Activated naive CD8-positive, alpha-beta T cell (primary cell): Measurements from ENCODE around the gene AKIRIN1.
"Not testable (repeated sequence)": the region's sequence is repeated elsewhere in the genome, so short reads cannot be mapped to it uniquely, and the experiment has no call there.

ENCODE experiments used
- H3K27ac Mint-ChIP-seq: one replicate; pipeline ENCODE4 v1.8.0; 2021; ENCODE audit warnings: mixed read lengths
- H3K27me3 Mint-ChIP-seq: one replicate; pipeline ENCODE4 v1.8.0; 2021; ENCODE audit warnings: mixed read lengths
- H3K36me3 Mint-ChIP-seq: one replicate; pipeline ENCODE4 v1.8.0; 2021; ENCODE audit warnings: mixed read lengths
- H3K4me1 Mint-ChIP-seq: one replicate; pipeline ENCODE4 v1.8.0; 2021; ENCODE audit warnings: low read depth, mixed read lengths
- H3K4me3 Mint-ChIP-seq: one replicate; pipeline ENCODE4 v1.8.0; 2021; ENCODE audit warnings: mild to moderate bottlenecking, mixed read lengths
- H3K9me3 Mint-ChIP-seq: one replicate; pipeline ENCODE4 v1.8.0; 2021; ENCODE audit warnings: low read depth, mixed read lengths

AKIRIN1 gene, protein sequence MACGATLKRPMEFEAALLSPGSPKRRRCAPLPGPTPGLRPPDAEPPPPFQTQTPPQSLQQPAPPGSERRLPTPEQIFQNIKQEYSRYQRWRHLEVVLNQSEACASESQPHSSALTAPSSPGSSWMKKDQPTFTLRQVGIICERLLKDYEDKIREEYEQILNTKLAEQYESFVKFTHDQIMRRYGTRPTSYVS

DNA sequence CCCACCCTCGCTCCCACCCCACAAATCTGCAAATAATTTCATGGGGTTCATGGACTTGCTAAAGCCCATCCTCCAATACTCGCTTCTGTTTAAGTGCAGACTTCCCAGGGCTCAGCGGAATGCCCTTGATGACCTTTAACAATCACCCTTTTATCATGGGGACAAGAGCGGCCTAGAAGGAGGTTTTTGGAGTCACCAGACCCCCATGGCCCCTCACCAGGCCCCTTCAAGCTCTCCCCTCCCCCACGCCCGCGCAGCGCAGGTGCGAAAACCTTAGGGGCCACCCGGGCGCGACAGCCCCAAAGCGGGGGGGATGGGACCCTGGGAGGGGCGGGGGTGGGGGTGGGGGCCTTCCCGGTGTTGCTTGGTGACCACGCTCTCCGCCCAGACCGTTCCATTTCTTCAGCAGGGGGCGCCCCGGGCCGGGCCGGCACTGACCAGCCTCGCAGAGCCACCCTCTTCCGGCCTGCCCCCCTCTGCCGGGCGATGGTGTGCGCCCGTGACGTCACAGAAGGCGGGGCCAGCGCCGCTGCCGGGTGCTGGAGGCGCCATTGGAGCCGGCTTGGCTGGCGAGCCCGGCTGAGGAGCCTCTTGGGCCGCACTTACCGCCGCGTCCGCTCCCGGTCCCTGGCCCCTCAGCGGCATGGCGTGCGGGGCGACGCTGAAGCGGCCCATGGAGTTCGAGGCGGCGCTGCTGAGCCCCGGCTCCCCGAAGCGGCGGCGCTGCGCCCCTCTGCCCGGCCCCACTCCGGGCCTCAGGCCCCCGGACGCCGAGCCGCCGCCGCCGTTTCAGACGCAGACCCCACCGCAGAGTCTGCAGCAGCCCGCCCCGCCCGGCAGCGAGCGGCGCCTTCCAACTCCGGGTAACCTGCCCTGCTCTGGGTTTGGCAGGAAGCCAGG is at the start of gene AKIRIN1:
AKIRIN1 (plus strand) TSS at position 539 of the 900 bp plus-strand sequence; CDS start at position 644, 105 bp downstream.
- Mint-ChIP-seq H3K9me3 (no peaks in the 10 kb centered on the region), H3K4me1 (peaks cover 44% of the 10 kb centered on the region), H3K36me3 (peaks cover 6% of the 10 kb centered on the region), H3K4me3 (peak within 1 kb of the TSS; percentile 96), H3K27me3 (no peaks in the 10 kb centered on the region), H3K27ac (peak within 1 kb of the TSS; percentile 90)

DNA sequence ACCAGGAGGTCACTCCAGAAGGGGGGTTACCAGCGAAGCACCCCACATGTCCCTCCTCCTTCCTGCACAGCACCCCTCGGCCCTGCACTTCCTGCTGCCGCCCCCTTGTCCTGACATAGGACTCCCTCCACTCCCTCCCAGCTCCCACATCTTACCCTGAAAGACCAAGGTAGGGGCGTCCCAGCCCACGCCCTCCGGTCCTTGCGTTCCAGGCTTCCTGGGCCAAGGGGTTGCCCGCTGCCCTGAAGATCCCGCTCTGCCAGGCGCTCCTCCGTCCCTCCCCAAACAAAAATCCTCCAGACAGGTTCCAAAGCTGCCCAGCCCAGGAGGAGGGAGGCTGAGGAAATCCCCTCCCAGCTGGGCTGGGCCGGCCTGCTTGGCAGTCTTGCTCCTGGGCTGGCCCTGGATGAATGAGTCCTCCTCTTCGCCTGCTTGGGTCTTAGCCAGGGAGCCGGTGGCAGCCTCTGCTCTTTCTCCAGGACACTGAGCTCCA is 49.5 kb upstream of the AKIRIN1 start, which contains the start of gene RHBDL2:
RHBDL2 (minus strand) TSS at position 304 of the 493 bp plus-strand sequence. CDS start 22,618 bp downstream, outside the sequence.
- H3K36me3 Mint-ChIP-seq, result peaks cover 2% of the 10 kb centered on the region
- H3K27ac Mint-ChIP-seq, result no peak within 1 kb of the TSS
- H3K4me1 Mint-ChIP-seq, result no peaks in the 10 kb centered on the region
- no peaks in the 10 kb centered on the region for H3K27me3 Mint-ChIP-seq
- no peaks in the 10 kb centered on the region for H3K9me3 Mint-ChIP-seq
- H3K4me3 Mint-ChIP-seq, result no peak within 1 kb of the TSS

DNA sequence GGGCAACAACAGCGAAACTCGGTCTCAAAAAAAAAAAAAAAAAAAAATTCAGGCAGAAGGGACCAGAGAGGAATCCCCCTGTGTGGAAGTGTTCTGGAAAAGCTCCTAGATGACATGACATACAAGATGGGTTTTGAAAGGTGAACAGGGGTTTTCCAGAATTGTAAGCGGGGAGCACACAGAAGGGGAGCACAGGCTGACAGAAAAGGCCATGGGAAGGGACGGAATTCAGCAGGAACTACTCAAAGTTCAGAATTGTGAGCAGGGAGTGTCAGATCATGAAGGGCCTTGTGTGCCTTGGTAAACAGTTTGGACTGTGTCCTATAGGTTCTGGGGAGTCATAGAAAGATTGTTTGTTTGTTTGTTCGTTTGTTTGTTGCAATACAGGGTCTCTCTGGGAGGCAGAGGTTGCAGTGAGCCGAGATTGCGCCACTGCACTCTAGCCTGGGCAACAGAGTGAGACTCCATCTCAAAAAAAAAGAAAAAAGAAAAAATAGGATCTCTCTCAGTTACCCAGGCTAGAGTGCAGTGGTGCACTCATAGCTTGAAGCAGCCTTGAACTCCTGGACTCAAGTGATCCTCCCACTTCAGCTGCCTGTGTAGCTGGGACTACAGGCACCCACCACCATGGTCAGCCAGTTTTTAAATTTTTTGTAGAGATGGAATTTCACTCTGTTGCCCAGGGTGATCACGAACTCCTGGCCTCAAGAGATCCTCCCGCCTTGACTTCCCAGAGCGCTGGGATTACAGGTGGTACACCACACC is 48.2 kb upstream of the AKIRIN1 start:
- Mint-ChIP-seq H3K27me3 (no peaks in the 10 kb centered on the region), H3K9me3 (no peaks in the 10 kb centered on the region), H3K4me1 (no peaks in the 10 kb centered on the region), H3K4me3 (no peak overlapping the region), H3K27ac (no peak overlapping the region), H3K36me3 (peaks cover 2% of the 10 kb centered on the region)

DNA sequence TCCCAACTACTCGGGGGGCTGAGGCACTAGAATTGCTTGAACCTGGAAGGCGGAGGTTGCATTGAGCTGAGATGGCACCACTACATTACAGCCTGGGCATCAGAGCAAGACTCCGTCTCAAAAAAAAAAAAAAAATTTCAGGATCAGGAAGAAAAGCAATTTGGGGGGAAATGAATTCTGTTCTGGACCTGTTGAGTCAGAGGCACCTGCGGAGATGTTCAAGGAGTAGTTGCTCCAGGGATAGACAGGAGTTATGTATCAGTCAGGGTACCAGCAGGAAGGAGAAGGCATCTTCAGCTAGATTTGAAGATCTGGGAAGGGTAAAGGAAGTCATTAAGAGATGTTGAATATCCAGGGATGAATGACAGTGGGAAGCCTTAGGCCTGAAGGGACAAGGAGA is 46.5 kb upstream of the AKIRIN1 start:
- Mint-ChIP-seq H3K36me3 (peaks cover 2% of the 10 kb centered on the region), H3K4me3 (no peak overlapping the region), H3K9me3 (no peaks in the 10 kb centered on the region), H3K4me1 (no peaks in the 10 kb centered on the region), H3K27me3 (no peaks in the 10 kb centered on the region), H3K27ac (no peak overlapping the region)

DNA sequence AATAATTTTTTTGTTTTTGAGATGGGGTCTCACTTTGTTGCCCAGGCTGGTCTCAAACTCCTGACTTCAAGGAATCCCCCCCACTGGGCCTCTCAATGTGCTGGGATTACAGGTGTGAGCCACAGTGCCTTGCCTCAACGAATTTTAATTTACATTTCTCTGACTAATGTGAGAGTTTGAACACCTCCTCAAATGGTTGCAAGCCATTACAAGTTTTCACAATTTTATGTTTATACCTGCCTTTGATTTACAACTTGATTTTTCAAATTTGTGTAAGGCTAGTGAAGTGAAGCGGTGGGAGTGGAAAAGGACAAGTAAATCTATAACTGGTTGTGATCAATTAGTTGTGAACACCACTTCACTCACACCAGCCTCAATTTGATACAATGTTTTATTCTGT is 40.5 kb upstream of the AKIRIN1 start:
- H3K4me3 Mint-ChIP-seq, result no peak overlapping the region
- no peak overlapping the region for H3K27ac Mint-ChIP-seq
- H3K4me1 Mint-ChIP-seq, result peaks cover 7% of the 10 kb centered on the region
- H3K36me3 Mint-ChIP-seq, result no peaks in the 10 kb centered on the region
- H3K9me3 Mint-ChIP-seq, result no peaks in the 10 kb centered on the region
- peaks cover under 1% of the 10 kb centered on the region for H3K27me3 Mint-ChIP-seq

DNA sequence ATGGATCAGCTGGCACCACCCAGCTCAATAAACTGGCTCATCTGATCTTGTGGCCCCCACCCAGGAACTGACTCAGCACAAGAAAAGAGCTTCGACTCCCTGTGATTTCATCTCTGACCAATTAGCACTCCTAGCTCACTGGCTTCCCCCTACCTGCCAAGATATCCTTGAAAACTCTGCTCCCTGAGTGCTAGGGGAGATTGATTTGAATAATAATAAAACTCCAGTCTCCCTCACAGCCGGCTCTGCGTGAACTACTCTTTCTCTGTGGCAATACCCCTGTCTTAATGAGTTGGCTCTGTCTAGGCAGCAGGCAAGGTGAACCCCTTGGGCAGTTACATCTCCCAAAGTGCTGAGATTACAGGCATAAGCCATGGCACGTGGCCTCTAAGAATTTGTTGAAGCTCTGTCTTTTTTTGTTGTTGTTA is 37.6 kb upstream of the AKIRIN1 start:
- Mint-ChIP-seq H3K27ac (no peak overlapping the region), H3K4me3 (no peak overlapping the region), H3K27me3 (peaks cover 1% of the 10 kb centered on the region), H3K36me3 (no peaks in the 10 kb centered on the region), H3K4me1 (peaks cover 7% of the 10 kb centered on the region), H3K9me3 (no peaks in the 10 kb centered on the region)

DNA sequence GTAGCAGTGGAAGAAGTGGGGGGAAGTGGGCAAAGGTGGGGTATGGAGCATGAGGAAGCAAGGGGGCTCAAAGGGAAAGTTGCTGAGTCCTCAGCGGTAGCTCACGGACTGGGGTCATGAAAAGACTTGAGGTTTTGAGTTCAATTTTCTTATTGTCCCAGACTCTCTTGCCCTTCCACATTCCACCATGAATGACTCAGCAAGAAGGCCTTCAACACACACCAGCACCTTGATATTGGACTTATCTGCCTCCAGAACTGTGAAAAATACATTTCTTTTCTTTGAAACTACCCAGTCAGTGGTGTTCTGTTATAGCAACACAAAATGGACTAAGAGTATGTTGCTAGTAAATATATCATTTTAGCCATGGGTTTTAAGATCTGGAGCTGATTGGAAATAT is 32.1 kb upstream of the AKIRIN1 start:
- Mint-ChIP-seq H3K27ac (no peak overlapping the region), H3K36me3 (no peaks in the 10 kb centered on the region), H3K4me1 (peaks cover 4% of the 10 kb centered on the region), H3K9me3 (no peaks in the 10 kb centered on the region), H3K27me3 (peaks cover 1% of the 10 kb centered on the region), H3K4me3 (no peak overlapping the region)

DNA sequence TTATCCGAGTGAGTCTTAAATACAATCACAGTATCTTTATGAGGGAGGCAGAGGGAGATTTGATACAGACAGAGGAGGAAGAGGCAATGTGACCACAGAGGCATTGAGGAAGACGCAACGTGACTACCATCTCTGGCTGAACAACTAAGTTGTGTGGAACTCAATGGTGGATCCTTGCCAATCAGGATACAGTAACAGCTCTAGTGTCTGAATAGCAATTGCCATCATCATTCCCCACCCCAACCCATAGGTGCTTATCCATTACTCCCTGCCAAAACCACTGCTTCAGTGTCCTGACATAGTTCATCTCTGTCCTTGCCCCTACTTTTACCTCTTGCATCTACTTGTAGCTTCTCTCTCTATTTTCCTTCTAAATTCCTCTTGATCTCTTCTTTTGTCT is 29.0 kb upstream of the AKIRIN1 start:
- Mint-ChIP-seq H3K27me3 (no peaks in the 10 kb centered on the region), H3K9me3 (no peaks in the 10 kb centered on the region), H3K4me3 (no peak overlapping the region), H3K36me3 (no peaks in the 10 kb centered on the region), H3K27ac (no peak overlapping the region), H3K4me1 (peaks cover 5% of the 10 kb centered on the region)

DNA sequence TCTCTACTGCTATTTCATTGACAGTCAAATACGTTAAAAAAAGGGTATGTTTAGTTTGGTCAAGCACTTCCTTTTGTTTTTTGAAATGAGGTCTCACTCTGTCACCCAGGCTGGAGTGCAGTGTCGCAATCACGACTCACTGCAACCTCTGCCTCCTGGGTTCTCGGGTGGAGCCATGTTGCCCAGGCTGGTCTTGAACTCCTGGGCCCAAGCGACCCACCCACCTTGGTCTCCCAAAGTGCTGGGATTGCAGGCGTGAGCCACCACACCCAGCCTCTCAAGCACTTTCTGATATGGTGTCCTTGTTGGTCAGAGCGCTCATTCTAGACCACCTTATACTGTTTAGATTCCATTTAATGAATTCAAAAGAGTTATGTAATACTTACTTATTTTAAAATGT is 28.5 kb upstream of the AKIRIN1 start:
- Mint-ChIP-seq H3K4me3 (no peak overlapping the region), H3K9me3 (no peaks in the 10 kb centered on the region), H3K27ac (no peak overlapping the region), H3K27me3 (no peaks in the 10 kb centered on the region), H3K4me1 (peaks cover 5% of the 10 kb centered on the region), H3K36me3 (no peaks in the 10 kb centered on the region)

DNA sequence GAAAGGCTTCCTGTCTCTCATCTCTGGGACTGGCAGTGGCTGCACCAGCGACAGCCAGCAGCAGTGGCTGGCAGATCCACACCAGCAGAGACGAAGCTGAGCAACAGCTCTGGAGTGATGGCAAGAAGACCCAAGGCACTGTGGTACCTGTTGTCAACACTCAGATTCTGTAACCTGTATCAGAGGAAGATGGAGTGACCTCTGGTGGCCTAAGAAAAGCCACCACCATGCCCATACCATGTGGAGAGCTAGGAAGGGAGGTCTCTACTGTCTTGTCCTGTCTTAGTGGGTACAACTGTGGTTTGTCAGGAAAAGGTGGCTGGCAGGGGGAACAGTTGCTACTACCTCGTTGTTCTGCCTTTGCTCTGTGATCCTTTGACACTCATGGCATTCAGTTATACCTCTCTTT is 26.9 kb upstream of the AKIRIN1 start:
- no peak overlapping the region for H3K4me3 Mint-ChIP-seq
- no peaks in the 10 kb centered on the region for H3K36me3 Mint-ChIP-seq
- no peaks in the 10 kb centered on the region for H3K9me3 Mint-ChIP-seq
- H3K27ac Mint-ChIP-seq, result peak overlapping the region; percentile 4
- H3K27me3 Mint-ChIP-seq, result no peaks in the 10 kb centered on the region
- peaks cover 5% of the 10 kb centered on the region for H3K4me1 Mint-ChIP-seq

DNA sequence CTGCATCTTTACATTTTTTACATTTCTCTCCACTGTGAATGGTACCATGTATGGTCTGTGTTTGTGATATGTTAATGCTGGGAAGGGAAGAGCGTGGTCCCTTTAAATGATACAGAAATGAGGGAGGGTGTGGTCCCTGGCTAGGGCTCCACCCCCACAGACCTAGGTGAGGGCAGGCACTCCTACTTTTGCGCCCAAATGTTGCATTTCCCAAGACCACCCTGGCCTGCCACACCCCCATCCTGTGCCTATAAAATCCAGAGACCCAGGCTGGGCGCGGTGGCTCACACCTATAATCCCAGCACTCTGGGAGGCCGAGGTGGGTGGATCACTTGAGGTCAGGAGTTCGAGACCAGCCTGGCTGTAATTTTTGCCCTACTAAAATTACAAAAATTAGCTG is 17.9 kb upstream of the AKIRIN1 start:
- not testable (repeated sequence) for H3K36me3 Mint-ChIP-seq, H3K27me3 Mint-ChIP-seq, H3K9me3 Mint-ChIP-seq, H3K4me3 Mint-ChIP-seq, H3K27ac Mint-ChIP-seq
- peaks cover 11% of the 10 kb centered on the region for H3K4me1 Mint-ChIP-seq

DNA sequence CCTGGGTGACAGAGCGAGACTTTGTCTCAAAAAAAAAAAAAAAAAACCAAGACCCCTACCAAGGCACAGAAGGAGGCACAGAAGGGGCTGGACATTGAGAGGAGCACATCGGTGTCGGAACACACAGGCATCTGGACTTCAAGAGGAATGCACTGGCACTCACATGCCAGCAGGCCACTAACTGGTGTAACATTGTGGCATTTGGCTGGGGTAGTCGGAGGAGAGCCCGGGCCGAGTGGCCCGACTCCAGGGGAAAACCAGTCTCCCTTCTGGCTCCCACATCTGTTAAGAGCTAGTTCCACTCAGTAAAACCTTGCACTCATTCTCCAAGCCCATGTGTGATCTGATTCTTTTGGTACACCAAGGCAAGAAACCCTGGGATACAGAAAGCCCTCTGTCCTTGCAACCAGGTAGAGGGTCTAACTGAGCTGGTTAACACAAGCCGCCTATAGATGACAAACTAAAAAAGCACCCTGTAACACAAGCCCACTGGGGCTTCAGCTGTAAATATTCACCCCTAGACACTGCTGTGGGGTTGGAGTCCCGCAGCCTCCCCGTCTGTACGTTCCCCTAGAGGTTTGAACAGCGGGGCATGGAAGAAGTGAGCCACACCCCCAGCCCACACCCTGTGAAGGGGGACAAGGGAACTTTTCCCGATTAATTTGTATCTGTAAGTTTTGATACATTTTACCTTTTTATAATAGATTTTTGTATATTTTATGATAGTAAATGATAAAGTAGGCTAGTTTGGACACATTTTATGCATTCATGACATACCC is 17.2 kb upstream of the AKIRIN1 start:
- Mint-ChIP-seq H3K9me3 (no peaks in the 10 kb centered on the region), H3K4me1 (peaks cover 11% of the 10 kb centered on the region), H3K4me3 (no peak overlapping the region), H3K27ac (no peak overlapping the region), H3K36me3 (no peaks in the 10 kb centered on the region), H3K27me3 (no peaks in the 10 kb centered on the region)

DNA sequence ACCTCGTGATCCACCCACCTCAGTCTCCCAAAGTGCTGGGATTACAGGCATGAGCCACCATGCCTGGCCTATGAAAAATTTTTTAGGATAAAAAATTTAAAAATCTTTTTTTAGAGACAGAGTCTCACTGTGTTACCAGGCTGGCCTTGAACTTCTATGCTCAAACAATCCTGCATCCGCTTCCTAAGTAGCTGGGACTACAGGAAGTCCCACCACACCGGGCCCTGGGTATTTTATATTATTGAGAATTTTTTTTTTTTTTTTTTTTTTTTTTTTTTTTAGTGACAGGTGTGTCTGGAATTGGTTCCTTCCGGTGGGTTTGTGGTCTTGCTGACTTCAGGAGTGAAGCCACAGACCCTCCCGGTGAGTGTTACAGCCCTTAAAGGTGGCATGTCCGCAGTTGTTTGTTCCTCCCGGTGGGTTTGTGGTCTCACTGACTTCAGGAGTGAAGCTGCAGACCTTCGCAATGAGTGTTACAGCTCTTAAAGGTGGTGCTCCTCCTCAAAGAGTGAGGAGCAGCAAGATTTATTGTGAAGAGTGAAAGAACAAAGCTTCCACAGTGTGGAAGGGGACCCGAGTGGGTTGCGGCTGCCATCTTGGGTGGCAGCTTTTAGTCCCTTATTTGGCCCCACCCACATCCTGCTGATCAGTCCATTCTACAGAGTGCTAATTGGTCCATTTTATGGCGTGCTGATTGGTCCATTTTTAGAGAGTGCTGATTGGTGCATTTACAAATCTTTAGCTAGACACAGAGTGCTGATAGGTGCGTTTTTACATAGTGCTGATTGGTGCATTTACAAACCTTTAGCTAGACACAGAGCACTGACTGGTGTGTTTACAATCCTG is 13.5 kb upstream of the AKIRIN1 start:
- H3K9me3 Mint-ChIP-seq, H3K27me3 Mint-ChIP-seq, H3K36me3 Mint-ChIP-seq: not testable (repeated sequence)
- H3K4me1 Mint-ChIP-seq, result peaks cover 15% of the 10 kb centered on the region
- H3K27ac Mint-ChIP-seq, result peak overlapping the region; percentile 81
- peak overlapping the region; percentile 70 for H3K4me3 Mint-ChIP-seq

DNA sequence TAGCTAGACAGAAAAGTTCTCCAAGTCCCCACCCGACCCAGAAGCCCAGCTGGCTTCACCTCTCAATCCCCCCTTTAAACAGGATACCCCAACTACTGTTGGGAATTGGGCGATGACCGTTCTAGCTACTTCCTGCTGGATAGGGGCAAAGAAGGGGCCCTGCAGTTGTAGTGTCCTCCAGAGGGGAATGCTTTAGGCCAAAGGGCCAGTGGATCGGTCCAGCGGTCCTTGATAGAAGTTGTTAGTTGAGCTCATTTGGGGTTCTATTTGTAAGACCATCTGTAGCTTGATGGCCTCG is 12.9 kb upstream of the AKIRIN1 start:
- Mint-ChIP-seq H3K4me3 (peak overlapping the region; percentile 70), H3K27ac (peak overlapping the region; percentile 81)

More for the DNA sequence above, 12.9 kb upstream of the AKIRIN1 start:
- not testable (repeated sequence) for H3K4me1 Mint-ChIP-seq, H3K27me3 Mint-ChIP-seq, H3K9me3 Mint-ChIP-seq, H3K36me3 Mint-ChIP-seq
